Thyroid gland (tissue), 4 donors: ENCODE data around the gene RNF227. TPM values are rescaled to one million over a fixed set of nuclear protein-coding genes. Genes with fewer than 3 reads are reported as not detected.
A peak's percentile ranks its signal among the peaks of the same experiment; 100 is the strongest.

Experiments
- DNase-seq, 2 donors: peaks; one replicate each; pipeline ENCODE4 v3.0.0-alpha.2; 2019
- H3K27ac ChIP-seq, 3 donors: fragments of 200-600 bp; sonication (generic); 1 replicate in 2 of 3; 2 replicates in 1 of 3; pipeline ENCODE4 v1.5.1; 2016 to 2019; ENCODE audit warnings: mild to moderate bottlenecking in 1 of 3, moderate library complexity in 1 of 3
- H3K27me3 ChIP-seq: fragments of 200-600 bp; sonication (generic); one replicate; pipeline ENCODE4 v1.5.1; 2019
- H3K36me3 ChIP-seq, 2 donors: fragments of 200-600 bp; sonication (generic); one replicate each; pipeline ENCODE4 v1.5.1; 2016 to 2019
- H3K4me1 ChIP-seq, 2 donors: fragments of 200-600 bp; sonication (generic); one replicate each; pipeline ENCODE4 v1.5.1; 2017 to 2019
- H3K4me3 ChIP-seq, 3 donors: fragments of 200-600 bp; sonication (generic); replicated peaks in 1 of 3; 1 replicate in 2 of 3; 2 replicates in 1 of 3; pipeline ENCODE4 v1.5.1; 2016; ENCODE audit warnings: mild to moderate bottlenecking in 1 of 3
- H3K9me3 ChIP-seq: fragments of 200-600 bp; sonication (generic); one replicate; pipeline ENCODE4 v1.5.1; 2017
- CTCF ChIP-seq, 6 experiments: fragments of 200-600 bp in 3 of 6; fragments of 450-650 bp in 3 of 6; sonication (generic) in 3 of 6; IDR thresholded peaks; one replicate each; pipeline ENCODE4 v1.5.1; 2016 to 2019; ENCODE audit warnings: antibody characterized with exemption in 6 of 6, mild to moderate bottlenecking in 2 of 6, inconsistent platforms in 1 of 6, moderate library complexity in 1 of 6
- POLR2A ChIP-seq, 2 donors: fragments of 450-650 bp; IDR thresholded peaks; one replicate each; pipeline ENCODE4 v1.6.1; 2017; ENCODE audit warnings: antibody characterized with exemption in 2 of 2, mild to moderate bottlenecking in 2 of 2, moderate library complexity in 1 of 2
- WGBS, 2 donors: methylation state at CpG; one replicate each; pipeline ENCODE4 v1.1.5; 2017; 5-methylcytosine and 5-hydroxymethylcytosine counted together
- intact Hi-C: fragments of 100-400 bp; cut with DNase I; formaldehyde crosslinking; loops from one replicate; pipeline ENCODE4 v1.15.1; 2023
- total RNA-seq, 4 donors: library from RNA; depleted of rRNA; stranded (reverse); fragments of >200 nt; gene quantifications; one replicate each; pipeline ENCODE4 v1.2.3, GENCODE V29; 2016

Gene RNF227
- total RNA-seq, 4 donors from 2014 or later = 1.1 to 4.3 (median 2.2) TPM

DNA sequence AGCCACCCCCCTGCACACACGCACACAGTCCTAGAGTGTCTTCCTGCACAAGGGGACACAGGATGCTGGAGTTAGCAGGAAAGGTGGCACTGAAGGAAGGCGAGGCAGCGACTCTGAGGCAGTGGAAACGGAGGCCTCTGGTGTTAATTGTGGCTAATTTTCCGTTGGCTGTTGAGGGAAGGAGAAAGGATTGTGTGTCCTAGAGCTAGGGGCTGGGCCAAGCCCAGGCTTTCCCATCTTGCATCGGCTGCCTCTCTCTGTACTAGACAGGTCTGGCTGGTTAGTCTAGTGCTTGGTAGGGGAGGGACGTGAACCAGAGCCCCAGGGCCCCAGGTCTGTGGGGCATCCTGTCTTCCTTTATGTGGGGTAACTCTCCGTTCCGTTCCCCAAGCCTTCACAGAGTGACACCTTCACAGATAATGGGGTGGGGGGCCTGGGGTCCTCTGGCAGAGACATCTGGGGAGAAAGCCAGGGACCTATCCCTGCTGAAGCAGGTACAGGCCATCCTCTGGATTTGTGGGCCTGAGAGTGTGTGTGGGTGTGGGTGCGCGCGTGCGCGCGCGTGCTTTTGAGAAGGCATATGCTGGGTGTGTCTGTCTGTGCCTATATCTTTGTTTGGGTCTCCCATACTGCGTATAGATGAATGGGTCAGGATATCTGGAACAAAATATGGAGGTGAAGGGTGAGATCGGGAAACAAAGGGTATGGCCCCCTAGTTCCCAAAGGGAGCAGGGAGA lies 27.7 kb downstream of the RNF227 start, which contains the start of gene CHD3:
TSS of gene CHD3 (plus strand) at position 606 of the 737 bp plus-strand sequence. CDS start 212 bp downstream, outside the sequence.
- 46 to 47% methylated on average over 18 of the region's 18 CpGs for WGBS, 2 donors
- Histone ChIP-seq H3K36me3 (peaks cover 10 to 16% of the 10 kb centered on the region in 2 donors), H3K27ac (peak within 1 kb of the TSS; percentile 81 to 98 (median 92)), H3K27me3 (no peaks in the 10 kb centered on the region), H3K9me3 (no peaks in the 10 kb centered on the region), H3K4me1 (peaks cover 40 to 45% of the 10 kb centered on the region in 2 donors), H3K4me3 (peak within 1 kb of the TSS in 1 of 3 donors; percentile 26)
- TF ChIP-seq POLR2A (IDR thresholded peaks at IDR 0.05) (no peak), CTCF (IDR thresholded peaks at IDR 0.05) (peak in 1 of 6 experiments; percentile 9)
- intact Hi-C loops = no loop called here
- DNase-seq = peak; percentile 46 to 54

DNA sequence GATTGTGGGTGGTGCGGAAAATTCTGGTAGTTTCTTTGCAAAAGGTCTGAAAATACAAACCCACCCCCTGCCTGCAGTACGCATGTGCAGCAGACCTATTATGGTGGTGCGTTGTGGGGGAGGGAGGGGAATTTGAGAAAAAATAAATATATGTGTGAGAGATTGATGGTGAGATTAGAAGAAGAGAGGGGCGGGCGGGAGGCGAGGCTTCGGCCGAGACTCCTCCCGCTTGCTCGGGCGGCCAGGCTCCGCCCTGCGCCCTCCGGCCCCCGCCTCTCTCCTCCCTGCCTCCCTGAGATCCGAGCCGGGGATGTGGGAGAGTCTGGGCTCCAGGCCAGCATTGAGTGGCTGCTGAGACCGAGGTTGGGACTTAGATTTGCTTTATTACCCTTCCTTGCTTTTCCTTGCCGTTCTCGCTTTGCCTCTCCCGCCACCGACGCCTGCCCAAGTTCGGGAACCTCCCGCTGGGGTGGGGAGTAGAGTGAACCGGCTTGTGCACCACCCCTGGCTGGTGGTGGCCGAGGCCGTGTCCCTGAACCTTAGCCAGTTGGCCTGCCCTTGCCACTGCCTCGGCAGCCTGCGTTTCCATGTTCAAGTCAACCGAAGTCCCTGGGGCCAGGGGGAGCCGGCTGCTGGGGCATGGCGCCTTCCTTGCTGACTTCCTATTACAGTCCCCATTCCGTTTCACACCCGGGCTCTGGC lies 28.5 kb downstream of the RNF227 start:
- no peaks in the 10 kb centered on the region for H3K9me3 ChIP-seq
- peak in 1 of 2 donors; percentile 76 for TF ChIP-seq POLR2A (IDR thresholded peaks at IDR 0.05)
- no peak for TF ChIP-seq CTCF (IDR thresholded peaks at IDR 0.05)
- DNase-seq = peak; percentile 98
- H3K27me3 ChIP-seq = no peaks in the 10 kb centered on the region
- peaks cover 10 to 13% of the 10 kb centered on the region in 2 donors for H3K36me3 ChIP-seq
- H3K27ac ChIP-seq = peak overlapping the region; percentile 81 to 98 (median 92)
- WGBS, 2 donors = 0 to 3% methylated on average over 29 to 34 of the region's 35 CpGs
- intact Hi-C loops = no loop called here
- peaks cover 40 to 45% of the 10 kb centered on the region in 2 donors for H3K4me1 ChIP-seq
- H3K4me3 ChIP-seq = peak overlapping the region in 1 of 3 donors; percentile 49

GRCh38 chr17:7887038-7887481 lies 29.0 kb downstream of the RNF227 start:
- Histone ChIP-seq H3K9me3 (no peaks in the 10 kb centered on the region), H3K36me3 (peaks cover 10 to 13% of the 10 kb centered on the region in 2 donors), H3K27me3 (no peaks in the 10 kb centered on the region), H3K27ac (peak overlapping the region; percentile 79 to 98 (median 92)), H3K4me3 (peak overlapping the region in 1 of 3 donors; percentile 49), H3K4me1 (peaks cover 40 to 47% of the 10 kb centered on the region in 2 donors)
- no peak for TF ChIP-seq POLR2A (IDR thresholded peaks at IDR 0.05)
- no peak for TF ChIP-seq CTCF (IDR thresholded peaks at IDR 0.05)
- intact Hi-C loops = no loop called here
- WGBS, 2 donors = 3 to 8% methylated on average over 8 of the region's 8 CpGs
- no peak for DNase-seq

DNA sequence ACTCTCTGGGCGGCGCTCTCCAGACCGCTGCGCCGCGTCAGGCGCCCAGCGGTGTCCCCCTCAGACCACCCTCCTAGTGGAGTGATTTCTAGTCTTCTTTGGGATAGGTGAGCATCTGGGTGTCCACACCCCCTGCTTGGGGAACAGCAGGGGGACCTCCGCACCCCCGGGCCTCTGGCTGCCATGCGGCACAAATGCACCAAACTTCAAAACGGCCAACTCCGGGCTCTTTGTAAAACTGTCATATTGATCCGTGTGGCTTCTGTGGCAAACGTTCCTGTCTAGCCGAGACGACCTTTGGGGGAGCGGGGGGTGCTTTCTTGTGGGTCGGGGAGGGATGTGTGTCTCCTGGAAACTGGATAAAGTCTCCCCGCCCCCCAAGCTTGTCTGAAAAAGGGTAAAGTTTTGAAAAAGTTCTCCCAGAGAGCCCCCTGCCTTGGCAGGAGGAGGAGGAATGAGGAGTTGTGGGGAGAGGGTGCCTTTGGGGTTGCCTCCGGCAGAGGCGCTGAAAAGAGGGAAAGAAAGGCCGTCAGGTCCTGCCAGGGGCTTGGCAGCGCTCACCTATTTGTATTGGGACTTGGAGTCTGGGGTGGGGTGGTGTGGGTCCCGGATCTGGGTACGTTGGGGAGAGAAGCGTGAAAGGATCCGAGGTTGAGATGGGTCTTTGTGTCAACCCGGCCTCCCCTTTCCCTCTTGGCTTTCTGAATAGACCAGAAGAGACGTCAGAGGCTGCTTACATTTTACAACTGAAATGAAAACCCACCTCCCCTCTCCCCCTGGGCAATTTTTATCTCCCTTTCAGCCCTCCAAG lies 29.7 kb downstream of the RNF227 start:
- peak overlapping the region; percentile 79 to 98 (median 92) for H3K27ac ChIP-seq
- WGBS, 2 donors = 7 to 10% methylated on average over 20 to 24 of the region's 30 CpGs
- peaks cover 8 to 10% of the 10 kb centered on the region in 2 donors for H3K36me3 ChIP-seq
- TF ChIP-seq POLR2A (IDR thresholded peaks at IDR 0.05) (peak in 1 of 2 donors; percentile 19), CTCF (IDR thresholded peaks at IDR 0.05) (no peak)
- no peaks in the 10 kb centered on the region for H3K9me3 ChIP-seq
- peaks cover 40 to 49% of the 10 kb centered on the region in 2 donors for H3K4me1 ChIP-seq
- peak overlapping the region in 2 of 3 donors; percentile 49 to 88 for H3K4me3 ChIP-seq
- DNase-seq = peak in 1 of 2 donors; percentile 45
- no peaks in the 10 kb centered on the region for H3K27me3 ChIP-seq
- intact Hi-C loops = no loop called here
